Measurements from ENCODE around the gene SLC33A1. TPM values are rescaled to one million over a fixed set of nuclear protein-coding genes. Genes with fewer than 3 reads are reported as not detected.

The SLC33A1 gene
- total RNA-seq, 2 experiments from 2014 or later = 20.9 to 26.4 TPM

GRCh38 chr3:155805204-155805801 is 48.9 kb downstream of the SLC33A1 start:
- Histone ChIP-seq H3K27ac (ENCODE audit: low read depth, low read length, poor library complexity, severe bottlenecking) (no peak overlapping the region), H3K36me3 (ENCODE audit: insufficient read depth, low read length) (no peaks in the 10 kb centered on the region), H3K79me2 (ENCODE audit: insufficient read depth, low read depth, low read length) (no peaks in the 10 kb centered on the region), H3K9me3 (ENCODE audit: low read length) (no peaks in the 10 kb centered on the region), H4K20me1 (ENCODE audit: insufficient read depth, low read length) (no peaks in the 10 kb centered on the region), H3K4me1 (ENCODE audit: insufficient read depth, low read length, poor library complexity, severe bottlenecking) (no peaks in the 10 kb centered on the region), H3K4me2 (ENCODE audit: low read length) (peak overlapping the region; percentile 77), H3K4me3 (ENCODE audit: low read depth, low read length, poor library complexity, severe bottlenecking) (peak overlapping the region; percentile 71), H2AFZ (ENCODE audit: low read length) (peak overlapping the region; percentile 75), H3K9me2 (ENCODE audit: insufficient read depth, low read length) (no peaks in the 10 kb centered on the region)
- BruUV-seq (replicated peaks) = no TSS peak
- DNase-seq (ENCODE audit: low spot score) = no peak
- ChIA-PET POLR2A (interaction anchor here (0.6 to 0.7 kb wide), 3 partner anchors 48 to 188 kb away, joined by 3 to 6 read pairs (median 4); partner anchors contain the start of gene SLC33A1), CTCF (ENCODE audit: unreplicated experiment) (interaction anchor here (1.0 kb wide), 1 partner anchor 65 kb away, joined by 3 read pairs; no protein-coding TSS in a partner anchor)
- TF ChIP-seq EZH2phosphoT487 (IDR thresholded peaks at IDR 0.05; ENCODE audit: borderline replicate concordance, low read depth, low read length) (no peak), CTCF (conservative IDR thresholded peaks at IDR 0.05; ENCODE audit: low read length) (no peak)
- intact Hi-C loops (cut with micrococcal nuclease; ENCODE audit: unreplicated experiment) = no loop called here

GRCh38 chr3:155804323-155804722 is 49.9 kb downstream of the SLC33A1 start:
- Histone ChIP-seq H3K9me3 (ENCODE audit: low read length) (no peaks in the 10 kb centered on the region), H3K4me1 (ENCODE audit: insufficient read depth, low read length, poor library complexity, severe bottlenecking) (no peaks in the 10 kb centered on the region), H4K20me1 (ENCODE audit: insufficient read depth, low read length) (no peaks in the 10 kb centered on the region), H3K36me3 (ENCODE audit: insufficient read depth, low read length) (no peaks in the 10 kb centered on the region), H3K27ac (ENCODE audit: low read depth, low read length, poor library complexity, severe bottlenecking) (no peak overlapping the region), H3K9me2 (ENCODE audit: insufficient read depth, low read length) (no peaks in the 10 kb centered on the region), H3K4me3 (ENCODE audit: low read depth, low read length, poor library complexity, severe bottlenecking) (no peak overlapping the region), H3K79me2 (ENCODE audit: insufficient read depth, low read depth, low read length) (no peaks in the 10 kb centered on the region), H3K4me2 (ENCODE audit: low read length) (no peak overlapping the region), H2AFZ (ENCODE audit: low read length) (peak overlapping the region; percentile 75; the same call in 1 of the 2 replicates)
- intact Hi-C loops (cut with micrococcal nuclease; ENCODE audit: unreplicated experiment) = no loop called here
- CTCF ChIA-PET (ENCODE audit: unreplicated experiment) = no interaction called here
- DNase-seq (ENCODE audit: low spot score) = no peak
- POLR2A ChIA-PET = no interaction called here
- BruUV-seq (replicated peaks) = no TSS peak
- TF ChIP-seq CTCF (conservative IDR thresholded peaks at IDR 0.05; ENCODE audit: low read length) (no peak), EZH2phosphoT487 (IDR thresholded peaks at IDR 0.05; ENCODE audit: borderline replicate concordance, low read depth, low read length) (no peak)

GRCh38 chr3:155792532-155792931 is 61.7 kb downstream of the SLC33A1 start:
- no peak overlapping the region for H3K27ac ChIP-seq (ENCODE audit: low read depth, low read length, poor library complexity, severe bottlenecking)
- BruUV-seq (replicated peaks) = no TSS peak
- CTCF ChIA-PET (ENCODE audit: unreplicated experiment) = no interaction called here
- H3K36me3 ChIP-seq (ENCODE audit: insufficient read depth, low read length) = no peaks in the 10 kb centered on the region
- no peak for DNase-seq (ENCODE audit: low spot score)
- no peaks in the 10 kb centered on the region for H3K4me1 ChIP-seq (ENCODE audit: insufficient read depth, low read length, poor library complexity, severe bottlenecking)
- H3K4me2 ChIP-seq (ENCODE audit: low read length) = no peak overlapping the region
- H3K4me3 ChIP-seq (ENCODE audit: low read depth, low read length, poor library complexity, severe bottlenecking) = no peak overlapping the region
- POLR2A ChIA-PET = no interaction called here
- intact Hi-C loops (cut with micrococcal nuclease; ENCODE audit: unreplicated experiment) = no loop called here
- H4K20me1 ChIP-seq (ENCODE audit: insufficient read depth, low read length) = no peaks in the 10 kb centered on the region
- H3K79me2 ChIP-seq (ENCODE audit: insufficient read depth, low read depth, low read length) = no peaks in the 10 kb centered on the region
- H3K9me2 ChIP-seq (ENCODE audit: insufficient read depth, low read length) = no peaks in the 10 kb centered on the region
- H2AFZ ChIP-seq (ENCODE audit: low read length) = no peak overlapping the region
- TF ChIP-seq CTCF (conservative IDR thresholded peaks at IDR 0.05; ENCODE audit: low read length) (no peak), EZH2phosphoT487 (IDR thresholded peaks at IDR 0.05; ENCODE audit: borderline replicate concordance, low read depth, low read length) (no peak)
- H3K9me3 ChIP-seq (ENCODE audit: low read length) = no peaks in the 10 kb centered on the region
